ENCODE measurements around the gene GALNT5. TPM values are rescaled to one million over a fixed set of nuclear protein-coding genes. Genes with fewer than 3 reads are reported as not detected.
A peak's percentile ranks its signal among the peaks of the same experiment; 100 is the strongest.

Gene GALNT5
- total RNA-seq, 4 donors from 2014 or later: 6.7 to 11.2 (median 8.6) TPM

DNA sequence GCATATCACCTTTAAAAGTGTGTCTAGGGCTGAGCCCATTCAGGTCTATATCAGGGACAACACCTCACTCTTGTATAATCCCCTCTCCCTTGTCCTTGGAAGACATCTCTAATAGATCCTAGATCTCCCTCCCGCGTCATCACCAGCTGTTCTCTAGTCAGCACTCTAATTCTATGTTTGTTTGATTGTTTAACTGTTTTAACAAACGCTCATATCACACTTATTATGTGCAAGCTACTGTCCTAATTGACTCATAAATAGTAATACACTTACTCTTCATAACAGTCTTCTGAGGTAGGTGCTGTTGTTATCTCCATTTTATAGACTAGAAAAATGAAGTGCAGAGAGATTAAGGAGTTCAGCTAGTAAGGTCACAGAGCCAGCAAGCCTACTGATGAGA, 69.7 kb downstream of the GALNT5 start:
- H3K9me3 ChIP-seq: no peaks in the 10 kb centered on the region
- H3K27me3 ChIP-seq: no peaks in the 10 kb centered on the region
- no peak for DNase-seq
- TF ChIP-seq, protein P1, sequence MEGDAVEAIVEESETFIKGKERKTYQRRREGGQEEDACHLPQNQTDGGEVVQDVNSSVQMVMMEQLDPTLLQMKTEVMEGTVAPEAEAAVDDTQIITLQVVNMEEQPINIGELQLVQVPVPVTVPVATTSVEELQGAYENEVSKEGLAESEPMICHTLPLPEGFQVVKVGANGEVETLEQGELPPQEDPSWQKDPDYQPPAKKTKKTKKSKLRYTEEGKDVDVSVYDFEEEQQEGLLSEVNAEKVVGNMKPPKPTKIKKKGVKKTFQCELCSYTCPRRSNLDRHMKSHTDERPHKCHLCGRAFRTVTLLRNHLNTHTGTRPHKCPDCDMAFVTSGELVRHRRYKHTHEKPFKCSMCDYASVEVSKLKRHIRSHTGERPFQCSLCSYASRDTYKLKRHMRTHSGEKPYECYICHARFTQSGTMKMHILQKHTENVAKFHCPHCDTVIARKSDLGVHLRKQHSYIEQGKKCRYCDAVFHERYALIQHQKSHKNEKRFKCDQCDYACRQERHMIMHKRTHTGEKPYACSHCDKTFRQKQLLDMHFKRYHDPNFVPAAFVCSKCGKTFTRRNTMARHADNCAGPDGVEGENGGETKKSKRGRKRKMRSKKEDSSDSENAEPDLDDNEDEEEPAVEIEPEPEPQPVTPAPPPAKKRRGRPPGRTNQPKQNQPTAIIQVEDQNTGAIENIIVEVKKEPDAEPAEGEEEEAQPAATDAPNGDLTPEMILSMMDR (IDR thresholded peaks at IDR 0.05): no peak
- no peak for TF ChIP-seq POLR2A (IDR thresholded peaks at IDR 0.05)
- H3K27ac ChIP-seq: no peak overlapping the region
- no peaks in the 10 kb centered on the region for H3K4me1 ChIP-seq
- 68 to 81% methylated on average over 3 of the region's 3 CpGs for WGBS, 2 donors
- no peaks in the 10 kb centered on the region for H3K36me3 ChIP-seq
- no peak overlapping the region for H3K4me3 ChIP-seq
- intact Hi-C loops (cut with DNase I): no loop called here

- no peak overlapping the region for H3K4me3 ChIP-seq
- no peaks in the 10 kb centered on the region for H3K36me3 ChIP-seq
- no peak overlapping the region for H3K27ac ChIP-seq
- no peaks in the 10 kb centered on the region for H3K27me3 ChIP-seq
- WGBS, 2 donors: 43 to 45% methylated on average over 11 of the region's 11 CpGs
- no peaks in the 10 kb centered on the region for H3K4me1 ChIP-seq
- DNase-seq: peak; percentile 2
- TF ChIP-seq POLR2A (IDR thresholded peaks at IDR 0.05): no peak
- TF ChIP-seq, protein P1 (IDR thresholded peaks at IDR 0.05): peak; percentile 61 to 85 (median 80)
- no peaks in the 10 kb centered on the region for H3K9me3 ChIP-seq
- intact Hi-C loops (cut with DNase I): no loop called here
Observed at GRCh38 chr2:157327621-157328500, 70.4 kb downstream of the GALNT5 start.

GRCh38 chr2:157329524-157329923, 72.0 kb downstream of the GALNT5 start:
- 42 to 73% methylated on average over 3 to 9 of the region's 9 CpGs for WGBS, 2 donors
- intact Hi-C loops (cut with DNase I): no loop called here

DNA sequence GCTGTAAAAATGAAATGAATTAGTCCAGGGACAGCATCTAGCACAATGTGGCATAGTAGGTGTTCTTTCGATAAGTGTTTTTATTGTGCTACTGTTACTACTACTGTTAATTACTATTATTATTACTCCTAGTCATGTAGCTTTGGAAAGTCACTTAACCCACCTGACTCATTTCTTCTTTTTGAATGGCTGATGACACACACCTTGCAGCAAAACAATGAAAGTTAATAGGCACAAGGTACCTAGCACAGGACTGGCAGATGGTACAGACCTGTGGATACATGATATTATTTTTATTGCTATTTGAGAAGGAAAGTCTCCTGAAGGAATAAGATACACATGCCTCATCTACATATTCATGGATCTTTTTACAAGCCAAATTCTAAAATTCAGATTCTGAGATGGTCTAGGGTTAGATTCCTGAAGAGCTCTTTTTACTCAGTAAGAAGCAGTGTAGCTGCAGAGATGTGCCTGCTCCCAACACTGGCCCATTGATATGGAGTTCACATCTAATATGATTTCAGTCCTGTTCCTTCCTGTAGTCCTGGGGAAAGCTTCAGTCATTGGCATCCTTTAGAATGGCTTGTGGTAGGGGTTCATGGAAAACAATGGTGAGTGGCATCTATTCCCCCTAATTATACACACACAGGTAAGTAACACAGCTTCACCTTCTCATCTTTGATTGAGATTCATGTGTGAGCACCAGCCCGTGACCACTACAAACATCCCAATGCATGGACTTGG, 76.0 kb downstream of the GALNT5 start:
- H3K9me3 ChIP-seq: no peaks in the 10 kb centered on the region
- WGBS, 2 donors: 88 to 92% methylated on average over 2 of the region's 2 CpGs
- H3K27ac ChIP-seq: no peak overlapping the region
- no peaks in the 10 kb centered on the region for H3K4me1 ChIP-seq
- no peak overlapping the region for H3K4me3 ChIP-seq
- no peaks in the 10 kb centered on the region for H3K36me3 ChIP-seq
- TF ChIP-seq, protein P1 (IDR thresholded peaks at IDR 0.05): no peak
- TF ChIP-seq POLR2A (IDR thresholded peaks at IDR 0.05): no peak
- DNase-seq: no peak
- H3K27me3 ChIP-seq: no peaks in the 10 kb centered on the region
- intact Hi-C loops (cut with DNase I): no loop called here

More at GRCh38 chr2:157329524-157329923, 72.0 kb downstream of the GALNT5 start:
- H3K36me3 ChIP-seq: no peaks in the 10 kb centered on the region
- H3K4me1 ChIP-seq: no peaks in the 10 kb centered on the region
- no peak for TF ChIP-seq POLR2A (IDR thresholded peaks at IDR 0.05)
- TF ChIP-seq, protein P1 (IDR thresholded peaks at IDR 0.05): no peak
- H3K9me3 ChIP-seq: no peaks in the 10 kb centered on the region
- no peak overlapping the region for H3K4me3 ChIP-seq
- DNase-seq: no peak
- H3K27me3 ChIP-seq: no peaks in the 10 kb centered on the region
- no peak overlapping the region for H3K27ac ChIP-seq

DNA sequence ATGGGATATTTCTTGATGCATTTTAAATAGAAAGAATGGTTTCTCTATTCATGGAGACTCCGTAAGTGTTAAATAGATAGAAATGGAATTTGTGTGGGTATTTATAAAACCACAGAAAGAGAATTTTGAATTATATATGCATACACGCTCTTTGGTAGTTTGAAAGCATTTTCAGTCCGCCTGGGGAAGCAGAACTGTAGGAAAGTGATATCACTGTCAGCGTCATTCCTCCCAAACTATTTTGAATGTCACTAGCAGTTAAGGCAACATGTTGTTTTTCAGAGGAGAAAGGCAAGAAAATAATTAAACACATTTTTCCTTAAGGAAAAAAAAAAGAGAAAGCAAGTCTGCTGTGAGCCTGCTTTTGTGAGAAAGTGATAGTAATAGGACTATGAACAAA, 76.8 kb downstream of the GALNT5 start:
- no peak for DNase-seq
- 89 to 90% methylated on average over 4 of the region's 4 CpGs for WGBS, 2 donors
- no peaks in the 10 kb centered on the region for H3K27me3 ChIP-seq
- no peak overlapping the region for H3K4me3 ChIP-seq
- no peaks in the 10 kb centered on the region for H3K4me1 ChIP-seq
- intact Hi-C loops (cut with DNase I): no loop called here
- H3K27ac ChIP-seq: no peak overlapping the region
- TF ChIP-seq, protein P1 (IDR thresholded peaks at IDR 0.05): no peak
- no peak for TF ChIP-seq POLR2A (IDR thresholded peaks at IDR 0.05)
- H3K9me3 ChIP-seq: no peaks in the 10 kb centered on the region
- H3K36me3 ChIP-seq: no peaks in the 10 kb centered on the region
